ENCODE results near the gene ACTL7A. TPM values are rescaled to one million over a fixed set of nuclear protein-coding genes. Genes with fewer than 3 reads are reported as not detected.

The ACTL7A gene
- total and polyA plus RNA-seq, 2 experiments from 2014 or later, result not detected

- TF ChIP-seq, protein P1, sequence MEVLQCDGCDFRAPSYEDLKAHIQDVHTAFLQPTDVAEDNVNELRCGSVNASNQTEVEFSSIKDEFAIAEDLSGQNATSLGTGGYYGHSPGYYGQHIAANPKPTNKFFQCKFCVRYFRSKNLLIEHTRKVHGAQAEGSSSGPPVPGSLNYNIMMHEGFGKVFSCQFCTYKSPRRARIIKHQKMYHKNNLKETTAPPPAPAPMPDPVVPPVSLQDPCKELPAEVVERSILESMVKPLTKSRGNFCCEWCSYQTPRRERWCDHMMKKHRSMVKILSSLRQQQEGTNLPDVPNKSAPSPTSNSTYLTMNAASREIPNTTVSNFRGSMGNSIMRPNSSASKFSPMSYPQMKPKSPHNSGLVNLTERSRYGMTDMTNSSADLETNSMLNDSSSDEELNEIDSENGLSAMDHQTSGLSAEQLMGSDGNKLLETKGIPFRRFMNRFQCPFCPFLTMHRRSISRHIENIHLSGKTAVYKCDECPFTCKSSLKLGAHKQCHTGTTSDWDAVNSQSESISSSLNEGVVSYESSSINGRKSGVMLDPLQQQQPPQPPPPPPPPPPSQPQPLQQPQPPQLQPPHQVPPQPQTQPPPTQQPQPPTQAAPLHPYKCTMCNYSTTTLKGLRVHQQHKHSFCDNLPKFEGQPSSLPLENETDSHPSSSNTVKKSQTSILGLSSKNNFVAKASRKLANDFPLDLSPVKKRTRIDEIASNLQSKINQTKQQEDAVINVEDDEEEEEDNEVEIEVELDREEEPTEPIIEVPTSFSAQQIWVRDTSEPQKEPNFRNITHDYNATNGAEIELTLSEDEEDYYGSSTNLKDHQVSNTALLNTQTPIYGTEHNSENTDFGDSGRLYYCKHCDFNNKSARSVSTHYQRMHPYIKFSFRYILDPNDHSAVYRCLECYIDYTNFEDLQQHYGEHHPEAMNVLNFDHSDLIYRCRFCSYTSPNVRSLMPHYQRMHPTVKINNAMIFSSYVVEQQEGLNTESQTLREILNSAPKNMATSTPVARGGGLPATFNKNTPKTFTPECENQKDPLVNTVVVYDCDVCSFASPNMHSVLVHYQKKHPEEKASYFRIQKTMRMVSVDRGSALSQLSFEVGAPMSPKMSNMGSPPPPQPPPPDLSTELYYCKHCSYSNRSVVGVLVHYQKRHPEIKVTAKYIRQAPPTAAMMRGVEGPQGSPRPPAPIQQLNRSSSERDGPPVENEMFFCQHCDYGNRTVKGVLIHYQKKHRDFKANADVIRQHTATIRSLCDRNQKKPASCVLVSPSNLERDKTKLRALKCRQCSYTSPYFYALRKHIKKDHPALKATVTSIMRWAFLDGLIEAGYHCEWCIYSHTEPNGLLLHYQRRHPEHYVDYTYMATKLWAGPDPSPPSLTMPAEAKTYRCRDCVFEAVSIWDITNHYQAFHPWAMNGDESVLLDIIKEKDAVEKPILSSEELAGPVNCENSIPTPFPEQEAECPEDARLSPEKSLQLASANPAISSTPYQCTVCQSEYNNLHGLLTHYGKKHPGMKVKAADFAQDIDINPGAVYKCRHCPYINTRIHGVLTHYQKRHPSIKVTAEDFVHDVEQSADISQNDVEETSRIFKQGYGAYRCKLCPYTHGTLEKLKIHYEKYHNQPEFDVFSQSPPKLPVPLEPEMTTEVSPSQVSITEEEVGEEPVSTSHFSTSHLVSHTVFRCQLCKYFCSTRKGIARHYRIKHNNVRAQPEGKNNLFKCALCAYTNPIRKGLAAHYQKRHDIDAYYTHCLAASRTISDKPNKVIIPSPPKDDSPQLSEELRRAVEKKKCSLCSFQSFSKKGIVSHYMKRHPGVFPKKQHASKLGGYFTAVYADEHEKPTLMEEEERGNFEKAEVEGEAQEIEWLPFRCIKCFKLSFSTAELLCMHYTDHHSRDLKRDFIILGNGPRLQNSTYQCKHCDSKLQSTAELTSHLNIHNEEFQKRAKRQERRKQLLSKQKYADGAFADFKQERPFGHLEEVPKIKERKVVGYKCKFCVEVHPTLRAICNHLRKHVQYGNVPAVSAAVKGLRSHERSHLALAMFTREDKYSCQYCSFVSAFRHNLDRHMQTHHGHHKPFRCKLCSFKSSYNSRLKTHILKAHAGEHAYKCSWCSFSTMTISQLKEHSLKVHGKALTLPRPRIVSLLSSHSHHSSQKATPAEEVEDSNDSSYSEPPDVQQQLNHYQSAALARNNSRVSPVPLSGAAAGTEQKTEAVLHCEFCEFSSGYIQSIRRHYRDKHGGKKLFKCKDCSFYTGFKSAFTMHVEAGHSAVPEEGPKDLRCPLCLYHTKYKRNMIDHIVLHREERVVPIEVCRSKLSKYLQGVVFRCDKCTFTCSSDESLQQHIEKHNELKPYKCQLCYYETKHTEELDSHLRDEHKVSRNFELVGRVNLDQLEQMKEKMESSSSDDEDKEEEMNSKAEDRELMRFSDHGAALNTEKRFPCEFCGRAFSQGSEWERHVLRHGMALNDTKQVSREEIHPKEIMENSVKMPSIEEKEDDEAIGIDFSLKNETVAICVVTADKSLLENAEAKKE (CRISPR knock-in tag; IDR thresholded peaks at IDR 0.05), result no peak
- TF ChIP-seq ZNF114 (CRISPR knock-in tag; IDR thresholded peaks at IDR 0.05), result no peak
- no peak for TF ChIP-seq EZH2 (IDR thresholded peaks at IDR 0.05; ENCODE audit: low read depth, unreplicated experiment)
- TF ChIP-seq POLR2AphosphoS5 (IDR thresholded peaks at IDR 0.05; ENCODE audit: low read depth), result no peak
Measured at GRCh38 chr9:108816037-108816436, 46.0 kb upstream of the ACTL7A start (continued).

DNA sequence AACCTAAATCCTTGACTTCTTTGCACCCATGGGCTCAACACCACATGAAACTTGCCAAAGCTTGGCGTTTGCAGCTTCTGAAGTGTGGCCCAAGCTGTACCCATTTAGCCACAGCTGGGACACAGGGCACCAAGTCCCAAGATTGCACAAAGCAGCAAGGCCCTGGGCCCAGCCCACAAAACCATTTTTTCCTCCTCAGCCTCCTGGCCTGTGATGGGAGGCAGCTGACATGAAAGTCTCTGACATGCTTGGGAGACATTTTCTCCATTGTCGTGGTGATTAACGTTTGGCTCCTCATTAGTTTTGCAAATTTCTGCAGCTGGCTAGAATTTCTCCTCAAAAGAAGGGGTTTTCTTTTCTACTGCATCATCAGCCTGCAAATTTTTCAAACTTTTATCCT is 38.2 kb upstream of the ACTL7A start:
- Mint-ChIP-seq H3K27me3 (ENCODE audit: insufficient read depth, low read depth, poor library complexity) (peaks cover 8% of the 10 kb centered on the region), H3K9me3 (peaks cover 43% of the 10 kb centered on the region)

GRCh38 chr9:108830272-108830671 is 31.8 kb upstream of the ACTL7A start:
- H3F3A ChIP-seq (replicated peaks; ENCODE audit: low read depth), result no peaks in the 10 kb centered on the region
- Mint-ChIP-seq H3K27ac (no peak overlapping the region), H3K36me3 (ENCODE audit: low read depth) (no peaks in the 10 kb centered on the region; the same call in 2 of the 3 replicates), H3K4me3 (no peak overlapping the region), H3K9me3 (peaks cover 10% of the 10 kb centered on the region; the same call in 2 of the 3 replicates), H3K4me1 (no peaks in the 10 kb centered on the region), H3K27me3 (ENCODE audit: insufficient read depth, low read depth, poor library complexity) (peaks cover 1% of the 10 kb centered on the region)
- no peaks in the 10 kb centered on the region for H3K27me3 ChIP-seq (ENCODE audit: insufficient read depth)
- DNase-seq (ENCODE audit: low spot score) (no peak), ATAC-seq (no peak)
- H2AFZ ChIP-seq, result no peak overlapping the region
- H3K4me3 ChIP-seq, result no peak overlapping the region
- no peaks in the 10 kb centered on the region for H3K36me3 ChIP-seq (ENCODE audit: insufficient read depth)
- H3K79me2 ChIP-seq (replicated peaks; ENCODE audit: insufficient read depth), result no peaks in the 10 kb centered on the region
- no peaks in the 10 kb centered on the region for H4K20me1 ChIP-seq (replicated peaks; ENCODE audit: insufficient read depth)
- no peak overlapping the region for H3K4me2 ChIP-seq
- no peak overlapping the region for H3K27ac ChIP-seq (ENCODE audit: low read depth)
- H3K9me2 ChIP-seq (ENCODE audit: insufficient read depth), result no peaks in the 10 kb centered on the region; the same call in 1 of the 2 replicates
- no peaks in the 10 kb centered on the region for H3K4me1 ChIP-seq (ENCODE audit: insufficient read depth)
- TF ChIP-seq ZNF114 (CRISPR knock-in tag; IDR thresholded peaks at IDR 0.05) (no peak), CREB1 (CRISPR knock-in tag; IDR thresholded peaks at IDR 0.05; ENCODE audit: low read depth) (no peak), JUNB (IDR thresholded peaks at IDR 0.05; ENCODE audit: unreplicated experiment) (no peak)

More for the DNA sequence above, 38.2 kb upstream of the ACTL7A start:
- no peaks in the 10 kb centered on the region for H3K4me1 ChIP-seq (ENCODE audit: insufficient read depth)
- no peaks in the 10 kb centered on the region for H3K79me2 ChIP-seq (replicated peaks; ENCODE audit: insufficient read depth)
- Mint-ChIP-seq H3K4me3 (no peak overlapping the region), H3K36me3 (ENCODE audit: low read depth) (peaks cover 24% of the 10 kb centered on the region), H3K4me1 (no peaks in the 10 kb centered on the region), H3K27ac (no peak overlapping the region)
- H3K9me2 ChIP-seq (ENCODE audit: insufficient read depth), result no peaks in the 10 kb centered on the region
- no peak for ATAC-seq
- no peaks in the 10 kb centered on the region for H4K20me1 ChIP-seq (replicated peaks; ENCODE audit: insufficient read depth)
- no peak for TF ChIP-seq EZH2 (IDR thresholded peaks at IDR 0.05; ENCODE audit: low read depth, unreplicated experiment)
- H3F3A ChIP-seq (replicated peaks; ENCODE audit: low read depth), result no peaks in the 10 kb centered on the region
- no peak overlapping the region for H3K4me3 ChIP-seq
- H2AFZ ChIP-seq, result no peak overlapping the region
- H3K27ac ChIP-seq (ENCODE audit: low read depth), result no peak overlapping the region
- DNase-seq (ENCODE audit: low spot score), result no peak
- no peak overlapping the region for H3K4me2 ChIP-seq
- no peaks in the 10 kb centered on the region for H3K27me3 ChIP-seq (ENCODE audit: insufficient read depth)
- peaks cover 3% of the 10 kb centered on the region; the same call in 1 of the 2 replicates for H3K36me3 ChIP-seq (ENCODE audit: insufficient read depth)
